ENCODE data around the gene TWF2. TPM values are rescaled to one million over a fixed set of nuclear protein-coding genes. Genes with fewer than 3 reads are reported as not detected.

The TWF2 gene
- total RNA-seq, 4 donors from 2014 or later, result 39.3 to 60.2 (median 52.0) TPM

GRCh38 chr3:52202384-52203077, 36.4 kb downstream of the TWF2 start:
- no peak overlapping the region for H3K4me3 ChIP-seq (ENCODE audit: low read depth, poor library complexity, severe bottlenecking)
- 78 to 90% methylated on average over 4 of the region's 4 CpGs for WGBS, 2 donors
- TF ChIP-seq CTCF (IDR thresholded peaks at IDR 0.05) (no peak), POLR2A (IDR thresholded peaks at IDR 0.05) (no peak)
- DNase-seq (ENCODE audit: low spot score in 2 of 2), result no peak
- intact Hi-C loops (cut with DNase I; ENCODE audit: low total_unique reads), result no loop called here

- no peak overlapping the region for H3K4me3 ChIP-seq (ENCODE audit: low read depth, poor library complexity, severe bottlenecking)
- TF ChIP-seq CTCF (IDR thresholded peaks at IDR 0.05) (no peak), POLR2A (IDR thresholded peaks at IDR 0.05) (no peak)
- 91 to 92% methylated on average over 5 of the region's 5 CpGs for WGBS, 2 donors
- no peak for DNase-seq (ENCODE audit: low spot score in 2 of 2)
- intact Hi-C loops (cut with DNase I; ENCODE audit: low total_unique reads), result no loop called here
These were observed 37.8 kb downstream of the TWF2 start for GRCh38 chr3:52200981-52201679.

- DNase-seq (ENCODE audit: low spot score in 2 of 2), result no peak
- H3K4me3 ChIP-seq (ENCODE audit: low read depth, poor library complexity, severe bottlenecking), result peak overlapping the region; percentile 88
- 36 to 44% methylated on average over 13 to 14 of the region's 14 CpGs for WGBS, 2 donors
- TF ChIP-seq CTCF (IDR thresholded peaks at IDR 0.05) (no peak), POLR2A (IDR thresholded peaks at IDR 0.05) (no peak)
- intact Hi-C loops (cut with DNase I; ENCODE audit: low total_unique reads), result loop anchor here (5.0 kb wide), 1 partner anchor 743 kb away; no protein-coding TSS in a partner anchor
These were observed 40.0 kb downstream of the TWF2 start for GRCh38 chr3:52198643-52199608.

- intact Hi-C loops (cut with DNase I; ENCODE audit: low total_unique reads), result loop anchor here (5.0 kb wide), 1 partner anchor 744 kb away; no protein-coding TSS in a partner anchor
- DNase-seq (ENCODE audit: low spot score in 2 of 2), result peak; percentile 85 to 98
- TF ChIP-seq POLR2A (IDR thresholded peaks at IDR 0.05) (peak in 1 of 2 donors; percentile 41), CTCF (IDR thresholded peaks at IDR 0.05) (no peak)
- peak within 1 kb of the TSS; percentile 88 for H3K4me3 ChIP-seq (ENCODE audit: low read depth, poor library complexity, severe bottlenecking)
- WGBS, 2 donors, result 1% methylated on average over 36 to 70 of the region's 71 CpGs
These were observed 40.9 kb downstream of the TWF2 start, which contains the start of gene ALAS1 for GRCh38 chr3:52197842-52198625. TSS of gene ALAS1 (plus strand) at chr3:52198160. CDS start at chr3:52199242, 1,082 bp downstream.

- no peak overlapping the region for H3K4me3 ChIP-seq (ENCODE audit: low read depth, poor library complexity, severe bottlenecking)
- TF ChIP-seq POLR2A (IDR thresholded peaks at IDR 0.05) (no peak), CTCF (IDR thresholded peaks at IDR 0.05) (no peak)
- WGBS, 2 donors, result 35 to 37% methylated on average over 10 of the region's 10 CpGs
- intact Hi-C loops (cut with DNase I; ENCODE audit: low total_unique reads), result loop anchor here (5.0 kb wide), 1 partner anchor 745 kb away; no protein-coding TSS in a partner anchor
- no peak for DNase-seq (ENCODE audit: low spot score in 2 of 2)
These were observed 41.5 kb downstream of the TWF2 start for GRCh38 chr3:52197499-52197841.

All from lower leg skin (tissue), 4 donors.